ENCODE data around the gene TUBA4B.
"Not testable (repeated sequence)": the region's sequence is repeated elsewhere in the genome, so short reads cannot be mapped to it uniquely, and the experiment has no call there.

Gene TUBA4B

GRCh38 chr2:219284501-219285372 lies 31.7 kb downstream of the TUBA4B start:
- Histone ChIP-seq H3K36me3 (ENCODE audit: control insufficient read depth, insufficient read depth, low read length) (no peaks in the 10 kb centered on the region), H3K9ac (ENCODE audit: low read depth, low read length) (no peak overlapping the region), H3K9me3 (ENCODE audit: control insufficient read depth, insufficient read depth, low read length) (no peaks in the 10 kb centered on the region), H3K27me3 (ENCODE audit: control insufficient read depth, insufficient read depth, low read length) (no peaks in the 10 kb centered on the region), H3K4me1 (ENCODE audit: control insufficient read depth, insufficient read depth, low read length) (peaks cover 4% of the 10 kb centered on the region), H3K4me3 (ENCODE audit: low read depth, low read length) (no peak overlapping the region)

- H3K9ac ChIP-seq (ENCODE audit: low read depth, low read length) = no peak overlapping the region
- H3K36me3 ChIP-seq (ENCODE audit: control insufficient read depth, insufficient read depth, low read length) = no peaks in the 10 kb centered on the region
- H3K4me1 ChIP-seq (ENCODE audit: control insufficient read depth, insufficient read depth, low read length) = peaks cover 4% of the 10 kb centered on the region
- no peaks in the 10 kb centered on the region for H3K9me3 ChIP-seq (ENCODE audit: control insufficient read depth, insufficient read depth, low read length)
- no peak overlapping the region for H3K4me3 ChIP-seq (ENCODE audit: low read depth, low read length)
- H3K27me3 ChIP-seq (ENCODE audit: control insufficient read depth, insufficient read depth, low read length) = no peaks in the 10 kb centered on the region
These were observed 32.3 kb downstream of the TUBA4B start for GRCh38 chr2:219285373-219285735.

GRCh38 chr2:219285894-219286425 lies 32.9 kb downstream of the TUBA4B start:
- Histone ChIP-seq H3K9me3 (ENCODE audit: control insufficient read depth, insufficient read depth, low read length) (no peaks in the 10 kb centered on the region), H3K4me1 (ENCODE audit: control insufficient read depth, insufficient read depth, low read length) (peaks cover 4% of the 10 kb centered on the region), H3K36me3 (ENCODE audit: control insufficient read depth, insufficient read depth, low read length) (no peaks in the 10 kb centered on the region), H3K4me3 (ENCODE audit: low read depth, low read length) (peak overlapping the region; percentile 46), H3K27me3 (ENCODE audit: control insufficient read depth, insufficient read depth, low read length) (no peaks in the 10 kb centered on the region), H3K9ac (ENCODE audit: low read depth, low read length) (no peak overlapping the region)

GRCh38 chr2:219286436-219287115 lies 33.5 kb downstream of the TUBA4B start:
- no peaks in the 10 kb centered on the region for H3K27me3 ChIP-seq (ENCODE audit: control insufficient read depth, insufficient read depth, low read length)
- H3K9ac ChIP-seq (ENCODE audit: low read depth, low read length) = no peak overlapping the region
- H3K9me3 ChIP-seq (ENCODE audit: control insufficient read depth, insufficient read depth, low read length) = no peaks in the 10 kb centered on the region
- H3K36me3 ChIP-seq (ENCODE audit: control insufficient read depth, insufficient read depth, low read length) = no peaks in the 10 kb centered on the region
- H3K4me3 ChIP-seq (ENCODE audit: low read depth, low read length) = peak overlapping the region; percentile 46
- H3K4me1 ChIP-seq (ENCODE audit: control insufficient read depth, insufficient read depth, low read length) = peaks cover 4% of the 10 kb centered on the region

- H3K9ac ChIP-seq (ENCODE audit: low read depth, low read length) = not testable (repeated sequence)
These were observed 34.0 kb downstream of the TUBA4B start for GRCh38 chr2:219287116-219287440.

GRCh38 chr2:219287580-219288265 lies 34.7 kb downstream of the TUBA4B start:
- H3K9ac ChIP-seq (ENCODE audit: low read depth, low read length) = no peak overlapping the region
- H3K4me3 ChIP-seq (ENCODE audit: low read depth, low read length) = no peak overlapping the region
- H3K4me1 ChIP-seq (ENCODE audit: control insufficient read depth, insufficient read depth, low read length) = peaks cover 4% of the 10 kb centered on the region
- H3K27me3 ChIP-seq (ENCODE audit: control insufficient read depth, insufficient read depth, low read length) = no peaks in the 10 kb centered on the region
- no peaks in the 10 kb centered on the region for H3K9me3 ChIP-seq (ENCODE audit: control insufficient read depth, insufficient read depth, low read length)
- no peaks in the 10 kb centered on the region for H3K36me3 ChIP-seq (ENCODE audit: control insufficient read depth, insufficient read depth, low read length)

More at GRCh38 chr2:219287116-219287440, 34.0 kb downstream of the TUBA4B start:
- not testable (repeated sequence) for H3K36me3 ChIP-seq (ENCODE audit: control insufficient read depth, insufficient read depth, low read length); H3K4me3 ChIP-seq (ENCODE audit: low read depth, low read length); H3K27me3 ChIP-seq (ENCODE audit: control insufficient read depth, insufficient read depth, low read length); H3K9me3 ChIP-seq (ENCODE audit: control insufficient read depth, insufficient read depth, low read length); H3K4me1 ChIP-seq (ENCODE audit: control insufficient read depth, insufficient read depth, low read length)

- Histone ChIP-seq H3K36me3 (ENCODE audit: control insufficient read depth, insufficient read depth, low read length) (no peaks in the 10 kb centered on the region), H3K27me3 (ENCODE audit: control insufficient read depth, insufficient read depth, low read length) (peaks cover 9% of the 10 kb centered on the region), H3K4me1 (ENCODE audit: control insufficient read depth, insufficient read depth, low read length) (peaks cover 4% of the 10 kb centered on the region), H3K4me3 (ENCODE audit: low read depth, low read length) (no peak overlapping the region), H3K9me3 (ENCODE audit: control insufficient read depth, insufficient read depth, low read length) (no peaks in the 10 kb centered on the region), H3K9ac (ENCODE audit: low read depth, low read length) (no peak overlapping the region)
These were observed 36.1 kb downstream of the TUBA4B start for GRCh38 chr2:219289195-219289536.

- no peaks in the 10 kb centered on the region for H3K36me3 ChIP-seq (ENCODE audit: control insufficient read depth, insufficient read depth, low read length)
- H3K9me3 ChIP-seq (ENCODE audit: control insufficient read depth, insufficient read depth, low read length) = no peaks in the 10 kb centered on the region
- H3K4me3 ChIP-seq (ENCODE audit: low read depth, low read length) = no peak overlapping the region
- H3K9ac ChIP-seq (ENCODE audit: low read depth, low read length) = no peak overlapping the region
- peaks cover 11% of the 10 kb centered on the region for H3K27me3 ChIP-seq (ENCODE audit: control insufficient read depth, insufficient read depth, low read length)
- H3K4me1 ChIP-seq (ENCODE audit: control insufficient read depth, insufficient read depth, low read length) = peaks cover 4% of the 10 kb centered on the region
These were observed 36.7 kb downstream of the TUBA4B start for GRCh38 chr2:219289537-219290361.

- H3K36me3 ChIP-seq (ENCODE audit: control insufficient read depth, insufficient read depth, low read length) = no peaks in the 10 kb centered on the region
- H3K27me3 ChIP-seq (ENCODE audit: control insufficient read depth, insufficient read depth, low read length) = peaks cover 17% of the 10 kb centered on the region
- no peak overlapping the region for H3K4me3 ChIP-seq (ENCODE audit: low read depth, low read length)
- no peaks in the 10 kb centered on the region for H3K9me3 ChIP-seq (ENCODE audit: control insufficient read depth, insufficient read depth, low read length)
- H3K4me1 ChIP-seq (ENCODE audit: control insufficient read depth, insufficient read depth, low read length) = peaks cover 4% of the 10 kb centered on the region
- no peak overlapping the region for H3K9ac ChIP-seq (ENCODE audit: low read depth, low read length)
These were observed 37.5 kb downstream of the TUBA4B start for GRCh38 chr2:219290381-219291171.

GRCh38 chr2:219291394-219291793 lies 38.4 kb downstream of the TUBA4B start:
- peaks cover 4% of the 10 kb centered on the region for H3K4me1 ChIP-seq (ENCODE audit: control insufficient read depth, insufficient read depth, low read length)
- no peak overlapping the region for H3K9ac ChIP-seq (ENCODE audit: low read depth, low read length)
- no peaks in the 10 kb centered on the region for H3K9me3 ChIP-seq (ENCODE audit: control insufficient read depth, insufficient read depth, low read length)
- no peak overlapping the region for H3K4me3 ChIP-seq (ENCODE audit: low read depth, low read length)
- H3K36me3 ChIP-seq (ENCODE audit: control insufficient read depth, insufficient read depth, low read length) = peaks cover under 1% of the 10 kb centered on the region
- H3K27me3 ChIP-seq (ENCODE audit: control insufficient read depth, insufficient read depth, low read length) = peaks cover 22% of the 10 kb centered on the region

All from iPS-15b (cell line).